H1 (cell line): Measurements from ENCODE around the gene MAFG. TPM values are rescaled to one million over a fixed set of nuclear protein-coding genes. Genes with fewer than 3 reads are reported as not detected.

ENCODE experiments used
- CHD2 ChIP-seq: IDR thresholded peaks from 2 replicates; pipeline ENCODE4 v1.6.1; 2012; ENCODE audit warnings: low read length, improper control_type of control experiment
- HDAC6 ChIP-seq: IDR thresholded peaks from one replicate; pipeline ENCODE4 v1.7.1; 2012; ENCODE audit warnings: low read depth, mild to moderate bottlenecking, inconsistent platforms, low read length, moderate library complexity
- RNF2 ChIP-seq: fragments of 200-900, 300-1000 bp; sonication (generic); IDR thresholded peaks from 2 replicates; pipeline ENCODE4 v1.7.1; 2016; ENCODE audit warnings: borderline replicate concordance, low read depth, mild to moderate bottlenecking, antibody characterized with exemption, low read length; ENCODE audit not compliant: poor library complexity, severe bottlenecking; ENCODE audit errors: missing control alignments
- polyA plus RNA-seq, 7 experiments: library from polyadenylated mRNA; depleted of rRNA in 3 of 7; stranded (reverse) in 5 of 7; unstranded in 2 of 7; fragments of >200 nt in 5 of 7; fragments of 200-250 nt in 2 of 7; gene quantifications; 1 replicate in 5 of 7; 2 replicates in 1 of 7; 4 replicates in 1 of 7; pipeline versions ENCODE4 v1.2.1 to v1.2.3, GENCODE V29; 2011 to 2013; ENCODE audit warnings: missing spikeins in 2 of 7, mixed read lengths in 2 of 7
- total RNA-seq: library from RNA; stranded (reverse); fragmentation: NEBNext Ultra II Directional; extraction: Animal tissue kit (Norgen Biotek cat#: 25700); gene quantifications from 2 replicates; pipeline ENCODE4 v1.2.1, GENCODE V29; 2021

Gene MAFG
- total and polyA plus RNA-seq, 2 of the 8 experiments (the other 6 are each of a cell fraction or from before 2014, with no cell fraction given): 25.5 to 26.9 TPM

DNA sequence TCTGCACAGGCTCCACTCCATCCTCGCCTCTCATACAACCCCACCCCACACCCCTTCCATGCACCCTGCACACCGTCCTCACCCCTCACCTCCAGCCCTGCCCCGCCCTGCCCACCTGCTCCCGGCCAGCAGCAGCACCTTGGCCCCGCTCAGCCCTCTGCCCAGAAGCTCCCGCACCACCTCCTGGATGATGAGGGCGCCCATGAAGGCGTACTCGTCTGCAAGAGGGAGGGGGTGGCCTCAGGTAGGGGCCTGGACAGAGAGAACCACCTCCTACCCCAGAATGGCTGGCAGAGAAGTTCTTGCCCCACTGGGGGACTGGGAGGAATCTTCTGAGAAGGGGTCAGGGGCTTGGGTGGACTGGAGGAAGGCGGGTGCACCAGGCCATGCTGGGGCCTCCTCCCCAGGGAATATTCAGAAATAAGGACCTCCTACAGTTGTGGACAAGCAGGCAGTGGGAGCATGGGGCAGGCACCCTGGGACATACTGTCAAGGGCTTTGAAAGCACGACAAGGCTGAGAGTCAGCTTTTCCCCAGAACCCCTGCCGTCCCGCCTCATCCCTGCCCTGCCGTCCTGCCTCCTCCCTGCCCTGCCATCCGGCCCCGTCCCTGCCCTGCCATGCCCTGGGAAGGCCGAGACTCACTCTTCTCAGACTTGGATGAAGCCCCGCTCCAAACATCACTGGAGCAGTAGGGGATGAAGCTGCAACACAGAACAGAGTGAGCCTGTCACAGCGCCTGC is 30.3 kb upstream of the MAFG start (continued):
- TF ChIP-seq HDAC6: no peak
- no peak for TF ChIP-seq RNF2
- no peak for TF ChIP-seq CHD2
